HepG2 (cell line): ENCODE data around the gene TCFL5. TPM values are rescaled to one million over a fixed set of nuclear protein-coding genes. Genes with fewer than 3 reads are reported as not detected.

ENCODE experiments used
- CC2D1A ChIP-seq: sonication (generic); formaldehyde crosslinking; IDR thresholded peaks from 2 replicates; pipeline ENCODE4 v1.8.1; 2023; ENCODE audit warnings: mild to moderate bottlenecking, missing genetic modification reagents
- HES4 ChIP-seq: sonication (generic); formaldehyde crosslinking; IDR thresholded peaks from 2 replicates; pipeline ENCODE4 v1.9.0; 2021; ENCODE audit warnings: mild to moderate bottlenecking, missing genetic modification reagents, borderline replicate concordance
- MIER3 ChIP-seq: IDR thresholded peaks from 2 replicates; pipeline ENCODE4 v1.6.1; 2016; ENCODE audit warnings: missing compliant biosample characterization, borderline replicate concordance
- NCOA5 ChIP-seq: sonication (generic); formaldehyde crosslinking; IDR thresholded peaks from 2 replicates; pipeline ENCODE4 v1.4.0; 2020; ENCODE audit warnings: missing genetic modification reagents
- NFE2L1 ChIP-seq: sonication (generic); formaldehyde crosslinking; IDR thresholded peaks from 2 replicates; pipeline ENCODE4 v1.4.0; 2020; ENCODE audit warnings: missing genetic modification reagents, mild to moderate bottlenecking, borderline replicate concordance
- NRL ChIP-seq: sonication (generic); formaldehyde crosslinking; IDR thresholded peaks from 2 replicates; pipeline ENCODE4 v1.5.0; 2020; ENCODE audit warnings: missing genetic modification reagents, mild to moderate bottlenecking, moderate library complexity, borderline replicate concordance
- ZNF777 ChIP-seq: sonication (generic); formaldehyde crosslinking; IDR thresholded peaks from 2 replicates; pipeline ENCODE4 v1.4.0; 2020; ENCODE audit warnings: missing genetic modification reagents
- polyA plus RNA-seq, 8 experiments: library from polyadenylated mRNA; depleted of rRNA in 3 of 8; stranded (reverse) in 7 of 8; unstranded in 1 of 8; fragments of >200 nt; fragmentation: Illumina TruSeq in 4 of 8; extraction: Trizol in 4 of 8; gene quantifications; 2 replicates each; pipeline versions ENCODE4 v1.2.1 to v1.2.3, GENCODE V29; 2011 to 2016; ENCODE audit warnings: low read depth in 4 of 8, missing spikeins in 1 of 8, mixed read lengths in 1 of 8; ENCODE audit not compliant: insufficient read depth in 1 of 8
- total RNA-seq, 5 experiments: library from RNA; depleted of rRNA; stranded (reverse); fragments of >200 nt; fragmentation: Illumina TruSeq; extraction: Trizol; gene quantifications; 2 replicates each; pipeline ENCODE4 v1.2.3, GENCODE V29; 2016; ENCODE audit warnings: low read depth in 1 of 5
- TF ChIP-seq, protein P1 (sequence below), 2 experiments: sonication (generic) in 1 of 2; formaldehyde crosslinking in 1 of 2; IDR thresholded peaks; 2 replicates each; pipeline versions ENCODE4 v1.5.1 to v1.6.1; 2011 to 2020; ENCODE audit warnings: borderline replicate concordance in 1 of 2, low read depth in 1 of 2, low read length in 1 of 2, mild to moderate bottlenecking in 1 of 2, missing genetic modification reagents in 1 of 2, moderate library complexity in 1 of 2
- TF ChIP-seq, protein P2 (sequence below): sonication (generic); formaldehyde crosslinking; IDR thresholded peaks from 2 replicates; pipeline ENCODE4 v1.4.0; 2020; ENCODE audit warnings: mild to moderate bottlenecking, missing genetic modification reagents
- TF ChIP-seq, protein P3 (sequence below): sonication (generic); formaldehyde crosslinking; IDR thresholded peaks from 2 replicates; pipeline ENCODE4 v1.4.0; 2020; ENCODE audit warnings: missing genetic modification reagents, borderline replicate concordance
- TF ChIP-seq, protein P4 (sequence below): IDR thresholded peaks from 2 replicates; pipeline ENCODE4 v1.6.1; 2016; ENCODE audit warnings: missing biosample characterization, missing genetic modification reagents, low read depth
- TF ChIP-seq, protein P5 (sequence below): sonication (generic); formaldehyde crosslinking; IDR thresholded peaks from 2 replicates; pipeline ENCODE4 v1.5.1; 2020; ENCODE audit warnings: mild to moderate bottlenecking, missing genetic modification reagents

TCFL5 gene
- total and polyA plus RNA-seq, 2 of the 13 experiments (the other 11 are each of a cell fraction or from before 2014, with no cell fraction given): 14.8 to 20.0 TPM

DNA sequence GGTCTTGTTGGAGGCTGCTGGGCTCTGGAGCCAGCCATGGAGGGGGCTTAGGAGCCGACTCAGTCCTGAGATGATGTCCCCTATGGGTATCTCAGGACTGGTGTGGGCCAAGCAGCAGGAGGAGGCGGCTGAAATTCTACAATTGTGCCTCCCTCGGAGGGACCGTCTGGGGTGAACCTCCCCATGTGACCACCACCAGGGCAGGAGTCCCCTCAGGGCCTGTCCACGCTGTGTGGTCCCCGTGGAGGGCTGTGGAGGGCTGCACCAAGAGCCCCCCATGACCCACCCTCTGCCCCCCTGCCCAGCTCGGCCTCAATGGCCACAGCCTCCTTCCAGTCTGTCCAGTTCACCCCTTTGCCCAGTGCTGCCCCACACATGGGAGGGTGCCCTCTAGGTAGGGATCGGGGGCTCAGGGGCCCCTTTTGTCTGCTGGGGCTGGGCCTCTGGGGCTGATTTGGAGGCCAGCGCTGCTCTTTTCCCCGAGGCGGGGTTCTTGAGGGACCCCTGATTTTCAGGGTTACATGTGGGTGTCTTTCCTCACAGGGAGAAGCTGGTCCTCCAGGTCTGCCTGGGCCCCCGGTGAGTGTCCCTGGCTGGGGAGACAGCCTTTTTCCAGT, 43.5 kb downstream of the TCFL5 start (continued):
- TF ChIP-seq, protein P1, sequence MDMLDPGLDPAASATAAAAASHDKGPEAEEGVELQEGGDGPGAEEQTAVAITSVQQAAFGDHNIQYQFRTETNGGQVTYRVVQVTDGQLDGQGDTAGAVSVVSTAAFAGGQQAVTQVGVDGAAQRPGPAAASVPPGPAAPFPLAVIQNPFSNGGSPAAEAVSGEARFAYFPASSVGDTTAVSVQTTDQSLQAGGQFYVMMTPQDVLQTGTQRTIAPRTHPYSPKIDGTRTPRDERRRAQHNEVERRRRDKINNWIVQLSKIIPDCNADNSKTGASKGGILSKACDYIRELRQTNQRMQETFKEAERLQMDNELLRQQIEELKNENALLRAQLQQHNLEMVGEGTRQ (IDR thresholded peaks at IDR 0.05; ENCODE audit: low read depth, low read length): no peak; the same call in 1 of the 2 replicates
- TF ChIP-seq, protein P1 (CRISPR knock-in tag; IDR thresholded peaks at IDR 0.05; ENCODE audit: borderline replicate concordance): no peak
- no peak for TF ChIP-seq NRL (CRISPR knock-in tag)
- no peak for TF ChIP-seq NCOA5 (CRISPR knock-in tag)
- TF ChIP-seq HES4 (CRISPR knock-in tag): peak; percentile 51; the same call in 1 of the 2 replicates
- peak; percentile 4; the same call in 1 of the 2 replicates for TF ChIP-seq MIER3 (CRISPR knock-in tag)
- TF ChIP-seq, protein P2, sequence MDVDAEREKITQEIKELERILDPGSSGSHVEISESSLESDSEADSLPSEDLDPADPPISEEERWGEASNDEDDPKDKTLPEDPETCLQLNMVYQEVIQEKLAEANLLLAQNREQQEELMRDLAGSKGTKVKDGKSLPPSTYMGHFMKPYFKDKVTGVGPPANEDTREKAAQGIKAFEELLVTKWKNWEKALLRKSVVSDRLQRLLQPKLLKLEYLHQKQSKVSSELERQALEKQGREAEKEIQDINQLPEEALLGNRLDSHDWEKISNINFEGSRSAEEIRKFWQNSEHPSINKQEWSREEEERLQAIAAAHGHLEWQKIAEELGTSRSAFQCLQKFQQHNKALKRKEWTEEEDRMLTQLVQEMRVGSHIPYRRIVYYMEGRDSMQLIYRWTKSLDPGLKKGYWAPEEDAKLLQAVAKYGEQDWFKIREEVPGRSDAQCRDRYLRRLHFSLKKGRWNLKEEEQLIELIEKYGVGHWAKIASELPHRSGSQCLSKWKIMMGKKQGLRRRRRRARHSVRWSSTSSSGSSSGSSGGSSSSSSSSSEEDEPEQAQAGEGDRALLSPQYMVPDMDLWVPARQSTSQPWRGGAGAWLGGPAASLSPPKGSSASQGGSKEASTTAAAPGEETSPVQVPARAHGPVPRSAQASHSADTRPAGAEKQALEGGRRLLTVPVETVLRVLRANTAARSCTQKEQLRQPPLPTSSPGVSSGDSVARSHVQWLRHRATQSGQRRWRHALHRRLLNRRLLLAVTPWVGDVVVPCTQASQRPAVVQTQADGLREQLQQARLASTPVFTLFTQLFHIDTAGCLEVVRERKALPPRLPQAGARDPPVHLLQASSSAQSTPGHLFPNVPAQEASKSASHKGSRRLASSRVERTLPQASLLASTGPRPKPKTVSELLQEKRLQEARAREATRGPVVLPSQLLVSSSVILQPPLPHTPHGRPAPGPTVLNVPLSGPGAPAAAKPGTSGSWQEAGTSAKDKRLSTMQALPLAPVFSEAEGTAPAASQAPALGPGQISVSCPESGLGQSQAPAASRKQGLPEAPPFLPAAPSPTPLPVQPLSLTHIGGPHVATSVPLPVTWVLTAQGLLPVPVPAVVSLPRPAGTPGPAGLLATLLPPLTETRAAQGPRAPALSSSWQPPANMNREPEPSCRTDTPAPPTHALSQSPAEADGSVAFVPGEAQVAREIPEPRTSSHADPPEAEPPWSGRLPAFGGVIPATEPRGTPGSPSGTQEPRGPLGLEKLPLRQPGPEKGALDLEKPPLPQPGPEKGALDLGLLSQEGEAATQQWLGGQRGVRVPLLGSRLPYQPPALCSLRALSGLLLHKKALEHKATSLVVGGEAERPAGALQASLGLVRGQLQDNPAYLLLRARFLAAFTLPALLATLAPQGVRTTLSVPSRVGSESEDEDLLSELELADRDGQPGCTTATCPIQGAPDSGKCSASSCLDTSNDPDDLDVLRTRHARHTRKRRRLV (CRISPR knock-in tag): peak; percentile 37; the same call in 1 of the 2 replicates
- TF ChIP-seq, protein P3, sequence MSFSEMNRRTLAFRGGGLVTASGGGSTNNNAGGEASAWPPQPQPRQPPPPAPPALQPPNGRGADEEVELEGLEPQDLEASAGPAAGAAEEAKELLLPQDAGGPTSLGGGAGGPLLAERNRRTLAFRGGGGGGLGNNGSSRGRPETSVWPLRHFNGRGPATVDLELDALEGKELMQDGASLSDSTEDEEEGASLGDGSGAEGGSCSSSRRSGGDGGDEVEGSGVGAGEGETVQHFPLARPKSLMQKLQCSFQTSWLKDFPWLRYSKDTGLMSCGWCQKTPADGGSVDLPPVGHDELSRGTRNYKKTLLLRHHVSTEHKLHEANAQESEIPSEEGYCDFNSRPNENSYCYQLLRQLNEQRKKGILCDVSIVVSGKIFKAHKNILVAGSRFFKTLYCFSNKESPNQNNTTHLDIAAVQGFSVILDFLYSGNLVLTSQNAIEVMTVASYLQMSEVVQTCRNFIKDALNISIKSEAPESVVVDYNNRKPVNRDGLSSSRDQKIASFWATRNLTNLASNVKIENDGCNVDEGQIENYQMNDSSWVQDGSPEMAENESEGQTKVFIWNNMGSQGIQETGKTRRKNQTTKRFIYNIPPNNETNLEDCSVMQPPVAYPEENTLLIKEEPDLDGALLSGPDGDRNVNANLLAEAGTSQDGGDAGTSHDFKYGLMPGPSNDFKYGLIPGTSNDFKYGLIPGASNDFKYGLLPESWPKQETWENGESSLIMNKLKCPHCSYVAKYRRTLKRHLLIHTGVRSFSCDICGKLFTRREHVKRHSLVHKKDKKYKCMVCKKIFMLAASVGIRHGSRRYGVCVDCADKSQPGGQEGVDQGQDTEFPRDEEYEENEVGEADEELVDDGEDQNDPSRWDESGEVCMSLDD (CRISPR knock-in tag): 0 out of 2 replicates have a peak, but pooled peaks have one; percentile 76
- TF ChIP-seq, protein P4, sequence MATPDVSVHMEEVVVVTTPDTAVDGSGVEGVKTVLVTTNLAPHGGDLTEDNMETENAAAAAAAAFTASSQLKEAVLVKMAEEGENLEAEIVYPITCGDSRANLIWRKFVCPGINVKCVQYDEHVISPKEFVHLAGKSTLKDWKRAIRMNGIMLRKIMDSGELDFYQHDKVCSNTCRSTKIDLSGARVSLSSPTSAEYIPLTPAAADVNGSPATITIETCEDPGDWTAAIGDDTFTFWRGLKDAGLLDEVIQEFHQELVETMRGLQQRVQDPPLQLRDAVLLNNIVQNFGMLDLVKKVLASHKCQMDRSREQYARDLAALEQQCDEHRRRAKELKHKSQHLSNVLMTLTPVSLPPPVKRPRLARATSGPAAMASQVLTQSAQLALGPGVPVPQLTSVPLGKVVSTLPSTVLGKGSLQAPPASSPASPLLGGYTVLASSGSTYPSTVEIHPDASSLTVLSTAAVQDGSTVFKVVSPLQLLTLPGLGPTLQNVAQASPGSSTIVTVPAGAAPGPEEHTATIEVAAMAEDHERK (CRISPR knock-in tag): no peak
- TF ChIP-seq NFE2L1 (CRISPR knock-in tag): no peak
- TF ChIP-seq, protein P5, sequence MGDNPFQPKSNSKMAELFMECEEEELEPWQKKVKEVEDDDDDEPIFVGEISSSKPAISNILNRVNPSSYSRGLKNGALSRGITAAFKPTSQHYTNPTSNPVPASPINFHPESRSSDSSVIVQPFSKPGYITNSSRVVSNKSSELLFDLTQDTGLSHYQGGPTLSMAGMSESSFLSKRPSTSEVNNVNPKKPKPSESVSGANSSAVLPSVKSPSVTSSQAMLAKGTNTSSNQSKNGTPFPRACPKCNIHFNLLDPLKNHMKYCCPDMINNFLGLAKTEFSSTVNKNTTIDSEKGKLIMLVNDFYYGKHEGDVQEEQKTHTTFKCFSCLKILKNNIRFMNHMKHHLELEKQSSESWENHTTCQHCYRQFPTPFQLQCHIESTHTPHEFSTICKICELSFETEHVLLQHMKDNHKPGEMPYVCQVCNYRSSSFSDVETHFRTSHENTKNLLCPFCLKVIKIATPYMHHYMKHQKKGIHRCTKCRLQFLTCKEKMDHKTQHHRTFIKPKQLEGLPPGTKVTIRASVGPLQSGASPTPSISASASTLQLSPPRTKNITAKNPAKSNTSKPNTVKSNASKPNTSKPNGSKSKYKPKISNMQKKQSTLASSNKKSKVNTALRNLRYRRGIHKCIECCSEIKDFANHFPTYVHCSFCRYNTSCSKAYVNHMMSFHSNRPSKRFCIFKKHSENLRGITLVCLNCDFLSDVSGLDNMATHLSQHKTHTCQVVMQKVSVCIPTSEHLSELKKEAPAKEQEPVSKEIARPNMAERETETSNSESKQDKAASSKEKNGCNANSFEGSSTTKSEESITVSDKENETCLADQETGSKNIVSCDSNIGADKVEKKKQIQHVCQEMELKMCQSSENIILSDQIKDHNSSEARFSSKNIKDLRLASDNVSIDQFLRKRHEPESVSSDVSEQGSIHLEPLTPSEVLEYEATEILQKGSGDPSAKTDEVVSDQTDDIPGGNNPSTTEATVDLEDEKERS (CRISPR knock-in tag): no peak
- TF ChIP-seq ZNF777: peak; percentile 6; the same call in 1 of the 2 replicates
- no peak for TF ChIP-seq CC2D1A (CRISPR knock-in tag)
